ENCODE data around the gene KCNH3. TPM values are rescaled to one million over a fixed set of nuclear protein-coding genes. Genes with fewer than 3 reads are reported as not detected.
A peak's percentile ranks its signal among the peaks of the same experiment; 100 is the strongest.

Gene KCNH3
- total and polyA plus RNA-seq, 2 of the 4 experiments (the other 2 are of a cell fraction), result 0.10 TPM; not detected in 1

DNA sequence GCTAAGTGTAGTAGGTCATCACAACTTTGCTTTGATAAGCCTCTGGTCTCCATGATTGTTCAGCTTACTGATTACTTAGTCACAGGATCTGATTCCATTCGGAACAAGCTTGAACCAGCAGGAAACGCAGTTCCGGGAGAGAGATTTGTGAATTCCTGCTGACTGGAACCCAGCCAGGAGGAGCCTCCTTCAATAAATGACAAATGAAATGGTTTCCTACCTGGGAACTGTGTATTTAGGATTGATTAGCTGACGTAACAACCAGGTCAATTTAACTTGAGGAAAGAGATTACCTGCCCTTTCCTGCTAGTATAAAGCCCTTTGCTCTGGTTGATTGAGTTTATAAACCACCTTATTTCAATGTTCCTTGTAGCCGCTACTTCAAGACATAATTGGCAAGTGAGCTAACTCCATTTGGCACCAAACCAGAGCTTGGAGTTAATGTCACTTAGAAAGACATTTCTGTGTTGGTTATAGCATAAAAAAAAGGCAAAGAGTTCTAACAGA lies 35.1 kb upstream of the KCNH3 start:
- TF ChIP-seq RCOR1 (IDR thresholded peaks at IDR 0.05; ENCODE audit: insufficient replicate concordance, low read length) (no peak), RFX5 (IDR thresholded peaks at IDR 0.05; ENCODE audit: low read depth, low read length) (no peak), NFE2L2 (IDR thresholded peaks at IDR 0.05; ENCODE audit: low read depth, low read length) (no peak), BHLHE40 (IDR thresholded peaks at IDR 0.05; ENCODE audit: low read depth, low read length) (no peak), SMC3 (IDR thresholded peaks at IDR 0.05; ENCODE audit: low read depth, low read length) (no peak)
- TF ChIP-seq, protein P1, sequence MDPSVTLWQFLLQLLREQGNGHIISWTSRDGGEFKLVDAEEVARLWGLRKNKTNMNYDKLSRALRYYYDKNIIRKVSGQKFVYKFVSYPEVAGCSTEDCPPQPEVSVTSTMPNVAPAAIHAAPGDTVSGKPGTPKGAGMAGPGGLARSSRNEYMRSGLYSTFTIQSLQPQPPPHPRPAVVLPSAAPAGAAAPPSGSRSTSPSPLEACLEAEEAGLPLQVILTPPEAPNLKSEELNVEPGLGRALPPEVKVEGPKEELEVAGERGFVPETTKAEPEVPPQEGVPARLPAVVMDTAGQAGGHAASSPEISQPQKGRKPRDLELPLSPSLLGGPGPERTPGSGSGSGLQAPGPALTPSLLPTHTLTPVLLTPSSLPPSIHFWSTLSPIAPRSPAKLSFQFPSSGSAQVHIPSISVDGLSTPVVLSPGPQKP (IDR thresholded peaks at IDR 0.05; ENCODE audit: borderline replicate concordance, low read depth, low read length), result no peak
- TF ChIP-seq, protein P2, sequence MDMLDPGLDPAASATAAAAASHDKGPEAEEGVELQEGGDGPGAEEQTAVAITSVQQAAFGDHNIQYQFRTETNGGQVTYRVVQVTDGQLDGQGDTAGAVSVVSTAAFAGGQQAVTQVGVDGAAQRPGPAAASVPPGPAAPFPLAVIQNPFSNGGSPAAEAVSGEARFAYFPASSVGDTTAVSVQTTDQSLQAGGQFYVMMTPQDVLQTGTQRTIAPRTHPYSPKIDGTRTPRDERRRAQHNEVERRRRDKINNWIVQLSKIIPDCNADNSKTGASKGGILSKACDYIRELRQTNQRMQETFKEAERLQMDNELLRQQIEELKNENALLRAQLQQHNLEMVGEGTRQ (IDR thresholded peaks at IDR 0.05; ENCODE audit: low read depth, low read length), result no peak
- in situ Hi-C loops (cut with MboI; ENCODE audit: low sequenced_read_pairs) (no loop called here), intact Hi-C loops (cut with micrococcal nuclease) (no loop called here), dilution Hi-C loops (cut with HindIII; ENCODE audit: low sequenced_read_pairs, unreplicated experiment) (loop anchor here (25.0 kb wide), 1 partner anchor 141 kb away; the partner anchor contains the start of gene SPATS2)
- peak overlapping the region; percentile 1; the same call in 1 of the 2 replicates for H4K5ac ChIP-seq (ENCODE audit: low read depth, low read length)
- H3K4me2 ChIP-seq (ENCODE audit: low read depth, low read length), result peak overlapping the region; percentile 2; the same call in 1 of the 2 replicates
- H3K27me3 ChIP-seq (ENCODE audit: control insufficient read depth, insufficient read depth, low read length), result no peaks in the 10 kb centered on the region
- no peak overlapping the region for H3K9ac ChIP-seq (ENCODE audit: low read depth, low read length)
- peak overlapping the region; percentile 21; the same call in 1 of the 2 replicates for H3K18ac ChIP-seq (ENCODE audit: low read depth, low read length)
- H3K4me3 ChIP-seq (ENCODE audit: insufficient read depth, low read depth, low read length), result no peak overlapping the region
- H3K4ac ChIP-seq (ENCODE audit: low read depth, low read length), result peak overlapping the region; percentile 44; the same call in 1 of the 2 replicates
- peaks cover 4 to 32% of the 10 kb centered on the region in 2 experiments for H3K79me1 ChIP-seq (ENCODE audit: low read depth in 1 of 2, low read length in 2 of 2)
- H3K27ac ChIP-seq (ENCODE audit: insufficient read depth, low read length), result no peak overlapping the region
- H3K14ac ChIP-seq (replicated peaks; ENCODE audit: low read depth, low read length), result 0 out of 2 replicates have a peak overlapping the region, but pooled peaks have one; percentile 49
- peaks cover 5% of the 10 kb centered on the region for H3K4me1 ChIP-seq (ENCODE audit: control insufficient read depth, insufficient read depth, low read length)
- H2AFZ ChIP-seq (replicated peaks; ENCODE audit: low read length, poor library complexity), result no peak overlapping the region
- peak overlapping the region; percentile 6; the same call in 1 of the 2 replicates for H4K91ac ChIP-seq (ENCODE audit: insufficient read depth, low read depth, low read length)
- WGBS, 2 experiments (ENCODE audit: extremely low coverage in 2 of 2, insufficient read length in 1 of 2), result no CpG with 5 or more reads among the region's 5 CpGs
- ChIA-PET POLR2A (ENCODE audit: unreplicated experiment) (no interaction called here), CTCF (interaction anchor here (1.0 to 1.2 kb wide), 2 partner anchors 145 to 172 kb away, joined by 3 to 4 read pairs; no protein-coding TSS in a partner anchor)
- 0 out of 2 replicates have a peak overlapping the region, but pooled peaks have one; percentile 7 for H2AK5ac ChIP-seq (ENCODE audit: low read depth, low read length)
- ATAC-seq (ENCODE audit: low read depth) (peak; percentile 38; the same call in 1 of the 2 replicates), DNase-seq (peak; percentile 81)
- no peaks in the 10 kb centered on the region for H4K20me1 ChIP-seq (ENCODE audit: insufficient read depth, low read length)
- H2AK9ac ChIP-seq (replicated peaks; ENCODE audit: low read depth, low read length, poor library complexity), result no peak overlapping the region
- peak overlapping the region; percentile 44 for H2BK5ac ChIP-seq (ENCODE audit: low read depth, low read length, poor library complexity, severe bottlenecking)
- peak overlapping the region; percentile 31; the same call in 1 of the 2 replicates for H3K23ac ChIP-seq (ENCODE audit: low read depth, low read length)
- peak overlapping the region; percentile 23; the same call in 1 of the 3 replicates for H2BK15ac ChIP-seq (ENCODE audit: low read depth, low read length)
- H2BK120ac ChIP-seq (ENCODE audit: low read depth, low read length), result peak overlapping the region; percentile 82; the same call in 1 of the 2 replicates
- BruUV-seq (replicated peaks), result no TSS peak
- peaks cover 6% of the 10 kb centered on the region; the same call in 1 of the 2 replicates for H3K9me1 ChIP-seq (ENCODE audit: insufficient read depth, low read length)
- H3K9me3 ChIP-seq (ENCODE audit: control insufficient read depth, insufficient read depth, low read length), result no peaks in the 10 kb centered on the region; the same call in 1 of the 2 replicates
- peak overlapping the region in 1 of 2 experiments; percentile 20; a peak in 1 of 4 replicates for H4K8ac ChIP-seq (ENCODE audit: low read depth in 2 of 2, low read length in 2 of 2)
- H2BK20ac ChIP-seq (ENCODE audit: low read depth, low read length), result peak overlapping the region; percentile 60; the same call in 1 of the 2 replicates
- peaks cover 8% of the 10 kb centered on the region for H3K36me3 ChIP-seq (ENCODE audit: control insufficient read depth, insufficient read depth, low read length)
- no peak overlapping the region for H3K56ac ChIP-seq (ENCODE audit: extremely low read depth, insufficient read depth, low read length)
